ENCODE measurements around the gene PLEKHN1.

Gene PLEKHN1

DNA sequence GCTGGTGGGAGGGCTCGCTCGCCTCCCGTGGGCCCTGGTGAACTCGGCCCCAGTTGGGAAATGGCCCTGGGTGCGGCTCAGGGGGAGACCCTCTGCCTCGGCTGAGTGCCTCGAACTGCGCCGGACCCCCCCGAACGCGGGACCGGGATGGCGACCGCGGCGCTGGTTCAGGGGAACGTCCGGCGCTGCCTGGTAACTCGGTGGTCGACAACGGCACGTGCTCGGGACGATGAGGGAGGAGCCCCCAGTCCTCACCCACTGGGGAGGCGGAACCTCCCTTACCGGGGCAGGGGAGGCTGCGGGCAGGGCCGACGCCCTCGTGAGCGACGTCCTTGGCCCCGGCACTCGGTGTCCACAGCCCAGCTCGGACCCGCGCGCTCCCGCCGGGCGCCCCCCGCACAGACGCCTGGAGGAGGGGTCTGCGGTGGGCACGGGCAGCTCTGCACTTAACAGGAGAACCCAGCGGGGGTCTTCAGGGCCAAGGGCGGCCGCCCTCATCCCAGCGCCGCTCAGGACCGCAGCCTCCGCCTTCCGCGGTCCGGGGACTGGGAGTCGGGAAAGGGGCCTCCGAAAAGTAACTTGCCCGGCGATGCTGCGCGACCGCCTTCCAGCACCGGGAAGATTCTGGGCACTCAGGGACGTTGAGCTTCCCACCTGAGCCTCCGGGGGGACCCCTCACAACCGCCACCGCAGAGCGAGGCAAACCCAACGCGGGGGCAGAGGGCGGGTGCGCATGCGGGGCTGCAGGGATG lies 31.9 kb downstream of the PLEKHN1 start:
- Histone ChIP-seq H3K79me1 (replicated peaks; ENCODE audit: low read length, poor library complexity, severe bottlenecking) (peaks cover 4% of the 10 kb centered on the region), H3K4me1 (ENCODE audit: control insufficient read depth, insufficient read depth, low read depth, low read length) (peaks cover 40% of the 10 kb centered on the region), H3K4ac (ENCODE audit: low read depth in 1 of 2, low read length in 2 of 2) (peak overlapping the region in 1 of 2 experiments; percentile 12), H4K91ac (ENCODE audit: low read length) (peak overlapping the region; percentile 2), H3K18ac (ENCODE audit: low read depth in 1 of 2, low read length in 2 of 2) (peak overlapping the region; percentile 14 to 72), H3K36me3 (ENCODE audit: control insufficient read depth in 1 of 2, insufficient read depth in 2 of 2, low read depth in 1 of 2, low read length in 2 of 2) (peaks cover 0 to 7% of the 10 kb centered on the region in 2 experiments), H3K4me2 (ENCODE audit: low read length, poor library complexity, severe bottlenecking) (peak overlapping the region; percentile 45), H2BK15ac (ENCODE audit: low read depth, poor library complexity, severe bottlenecking) (peak overlapping the region; percentile 74), H2BK120ac (ENCODE audit: low read depth, low read length) (no peak overlapping the region), H4K8ac (ENCODE audit: low read length) (peak overlapping the region; percentile 29), H3K9me3 (ENCODE audit: control insufficient read depth, low read length) (no peaks in the 10 kb centered on the region), H3K23ac (ENCODE audit: low read length in 2 of 2) (peak overlapping the region in 1 of 2 experiments; percentile 96), H2AFZ (ENCODE audit: low read depth, low read length) (no peak overlapping the region), H3K27me3 (ENCODE audit: control insufficient read depth in 1 of 2, insufficient read depth in 1 of 2, low read length in 2 of 2) (peaks cover 16 to 71% of the 10 kb centered on the region in 2 experiments), H3K9ac (ENCODE audit: low read length) (no peak overlapping the region), H3K4me3 (ENCODE audit: insufficient read depth in 1 of 2, low read depth in 1 of 2, low read length in 2 of 2) (no peak overlapping the region), H2BK12ac (ENCODE audit: low read length in 2 of 2) (peak overlapping the region in 1 of 2 experiments; percentile 71), H3K27ac (ENCODE audit: low read length, poor library complexity, severe bottlenecking) (no peak overlapping the region), H2BK5ac (ENCODE audit: low read depth, low read length, poor library complexity, severe bottlenecking) (no peak overlapping the region), H3K14ac (ENCODE audit: low read length in 2 of 2) (peak overlapping the region in 1 of 2 experiments; percentile 77), H2AK5ac (ENCODE audit: low read length, severe bottlenecking) (no peak overlapping the region)
- 21% methylated on average over 52 of the region's 75 CpGs for WGBS
- DNase-seq: no peak

- Histone ChIP-seq H3K4ac (ENCODE audit: low read depth in 1 of 2, low read length in 2 of 2) (no peak overlapping the region), H3K9ac (ENCODE audit: low read length) (no peak overlapping the region), H2BK5ac (ENCODE audit: low read depth, low read length, poor library complexity, severe bottlenecking) (no peak overlapping the region), H3K27me3 (ENCODE audit: control insufficient read depth in 1 of 2, insufficient read depth in 1 of 2, low read length in 2 of 2) (peaks cover 16 to 76% of the 10 kb centered on the region in 2 experiments), H3K4me3 (ENCODE audit: insufficient read depth in 1 of 2, low read depth in 1 of 2, low read length in 2 of 2) (peak overlapping the region in 1 of 2 experiments; percentile 49), H3K4me2 (ENCODE audit: low read length, poor library complexity, severe bottlenecking) (peak overlapping the region; percentile 99), H4K91ac (ENCODE audit: low read length) (no peak overlapping the region), H3K27ac (ENCODE audit: low read length, poor library complexity, severe bottlenecking) (no peak overlapping the region), H3K18ac (ENCODE audit: low read depth in 1 of 2, low read length in 2 of 2) (peak overlapping the region; percentile 21 to 44), H4K8ac (ENCODE audit: low read length) (no peak overlapping the region), H3K14ac (ENCODE audit: low read length in 2 of 2) (no peak overlapping the region), H3K36me3 (ENCODE audit: control insufficient read depth in 1 of 2, insufficient read depth in 2 of 2, low read depth in 1 of 2, low read length in 2 of 2) (peaks cover 0 to 11% of the 10 kb centered on the region in 2 experiments), H2AK5ac (ENCODE audit: low read length, severe bottlenecking) (no peak overlapping the region), H3K9me3 (ENCODE audit: control insufficient read depth, low read length) (no peaks in the 10 kb centered on the region), H3K4me1 (ENCODE audit: control insufficient read depth, insufficient read depth, low read depth, low read length) (peaks cover 40% of the 10 kb centered on the region), H3K79me1 (replicated peaks; ENCODE audit: low read length, poor library complexity, severe bottlenecking) (peaks cover 4% of the 10 kb centered on the region), H2BK15ac (ENCODE audit: low read depth, poor library complexity, severe bottlenecking) (peak overlapping the region; percentile 52), H2AFZ (ENCODE audit: low read depth, low read length) (no peak overlapping the region), H2BK12ac (ENCODE audit: low read length in 2 of 2) (no peak overlapping the region), H2BK120ac (ENCODE audit: low read depth, low read length) (no peak overlapping the region), H3K23ac (ENCODE audit: low read length in 2 of 2) (no peak overlapping the region)
- no peak for DNase-seq
- WGBS: 0% methylated on average over 8 of the region's 27 CpGs
Observed at GRCh38 chr1:998745-998994, 32.4 kb downstream of the PLEKHN1 start.

GRCh38 chr1:998995-999724 lies 32.9 kb downstream of the PLEKHN1 start:
- Histone ChIP-seq H3K4me3 (ENCODE audit: insufficient read depth in 1 of 2, low read depth in 1 of 2, low read length in 2 of 2) (peak overlapping the region in 1 of 2 experiments; percentile 49), H3K36me3 (ENCODE audit: control insufficient read depth in 1 of 2, insufficient read depth in 2 of 2, low read depth in 1 of 2, low read length in 2 of 2) (peaks cover 0 to 11% of the 10 kb centered on the region in 2 experiments), H3K79me1 (replicated peaks; ENCODE audit: low read length, poor library complexity, severe bottlenecking) (peaks cover 4% of the 10 kb centered on the region), H4K91ac (ENCODE audit: low read length) (peak overlapping the region; percentile 67), H2BK5ac (ENCODE audit: low read depth, low read length, poor library complexity, severe bottlenecking) (no peak overlapping the region), H3K9me3 (ENCODE audit: control insufficient read depth, low read length) (no peaks in the 10 kb centered on the region), H3K14ac (ENCODE audit: low read length in 2 of 2) (peak overlapping the region in 1 of 2 experiments; percentile 83), H3K4ac (ENCODE audit: low read depth in 1 of 2, low read length in 2 of 2) (peak overlapping the region in 1 of 2 experiments; percentile 85), H2AK5ac (ENCODE audit: low read length, severe bottlenecking) (no peak overlapping the region), H2AFZ (ENCODE audit: low read depth, low read length) (peak overlapping the region; percentile 56), H2BK15ac (ENCODE audit: low read depth, poor library complexity, severe bottlenecking) (peak overlapping the region; percentile 52), H4K8ac (ENCODE audit: low read length) (peak overlapping the region; percentile 3), H3K4me1 (ENCODE audit: control insufficient read depth, insufficient read depth, low read depth, low read length) (peaks cover 42% of the 10 kb centered on the region), H2BK12ac (ENCODE audit: low read length in 2 of 2) (peak overlapping the region in 1 of 2 experiments; percentile 10), H3K4me2 (ENCODE audit: low read length, poor library complexity, severe bottlenecking) (peak overlapping the region; percentile 99), H3K18ac (ENCODE audit: low read depth in 1 of 2, low read length in 2 of 2) (peak overlapping the region; percentile 52 to 81), H3K23ac (ENCODE audit: low read length in 2 of 2) (peak overlapping the region in 1 of 2 experiments; percentile 100), H3K27me3 (ENCODE audit: control insufficient read depth in 1 of 2, insufficient read depth in 1 of 2, low read length in 2 of 2) (peaks cover 16 to 81% of the 10 kb centered on the region in 2 experiments), H3K27ac (ENCODE audit: low read length, poor library complexity, severe bottlenecking) (no peak overlapping the region), H2BK120ac (ENCODE audit: low read depth, low read length) (peak overlapping the region; percentile 59), H3K9ac (ENCODE audit: low read length) (no peak overlapping the region)
- under 1% methylated on average over 64 of the region's 86 CpGs for WGBS
- peak; percentile 49 for DNase-seq
